Measurements from ENCODE around the gene ACP6.

The ACP6 gene

DNA sequence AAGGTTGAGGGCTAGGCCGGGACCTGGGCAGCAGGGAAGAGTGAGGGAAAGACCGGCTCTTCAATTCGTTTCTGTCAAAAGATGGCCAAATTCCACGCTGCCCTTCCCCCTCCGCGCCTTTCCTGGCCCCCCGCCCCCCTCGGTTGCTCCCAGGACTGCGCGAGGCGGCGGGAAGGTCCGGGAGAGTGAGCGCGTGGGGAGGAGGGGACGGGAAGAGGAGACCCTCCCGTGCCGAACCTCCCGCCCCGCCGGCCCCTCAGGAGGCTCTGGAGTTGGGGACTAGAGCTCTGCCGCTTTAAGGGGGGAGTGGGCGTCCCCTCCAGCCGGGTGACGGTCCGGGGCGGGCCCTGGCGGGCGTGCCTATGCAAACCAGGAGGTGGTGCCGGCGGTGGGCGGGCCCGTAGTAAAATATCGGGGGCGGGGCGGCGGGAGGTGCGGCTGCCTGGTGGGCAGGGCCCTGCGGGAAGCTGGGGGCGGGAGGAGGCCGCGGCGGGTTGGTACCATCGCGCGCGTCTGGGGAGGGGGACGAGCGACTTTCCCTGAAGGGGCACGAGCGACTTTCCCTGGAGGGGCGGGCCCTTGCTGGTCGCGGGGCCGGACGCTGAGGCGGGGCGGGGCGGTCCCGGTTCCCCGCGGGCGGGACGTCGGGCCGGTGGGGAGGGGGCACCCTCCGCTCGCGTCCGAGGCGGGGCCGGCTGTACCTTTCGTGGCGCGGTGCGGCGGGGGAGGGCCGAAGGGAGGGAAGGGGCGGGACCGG is 70.8 kb downstream of the ACP6 start:
- H3K4me3 ChIP-seq (ENCODE audit: low read length), result peak overlapping the region; percentile 66
- DNase-seq (ENCODE audit: low read depth, low spot score), result peak; percentile 91

GRCh38 chr1:147598621-147599361 is 71.5 kb downstream of the ACP6 start:
- peak overlapping the region; percentile 66 for H3K4me3 ChIP-seq (ENCODE audit: low read length)
- DNase-seq (ENCODE audit: low read depth, low spot score), result no peak

- DNase-seq (ENCODE audit: low read depth, low spot score), result no peak
- no peak overlapping the region for H3K4me3 ChIP-seq (ENCODE audit: low read length)
These were observed 73.3 kb downstream of the ACP6 start for GRCh38 chr1:147597010-147597409.

Data from Jurkat, Clone E6-1 (cell line).